Activated T-helper 1 cell treated with Interleukin-2 at 50 U/mL for 16 hours (primary cell): Measurements from ENCODE around the gene TMTC3.
A peak's percentile ranks its signal among the peaks of the same experiment; 100 is the strongest.
"Not testable (repeated sequence)": the region's sequence is repeated elsewhere in the genome, so short reads cannot be mapped to it uniquely, and the experiment has no call there.

Experiments
- DNase-seq: peaks from one replicate; pipeline ENCODE4 v3.0.0-alpha.2; 2020; ENCODE audit warnings: low read depth

The TMTC3 gene

GRCh38 chr12:88141774-88142609 is at the start of gene TMTC3, which contains the start of gene CEP290:
Gene TMTC3, plus strand, starts transcription at chr12:88142307. Its CDS starts 6,009 bp downstream, at chr12:88148316.
Gene CEP290, minus strand, starts transcription at chr12:88142088. Its CDS starts 781 bp downstream, at chr12:88141307.
- DNase-seq = peak; percentile 82

- no peak for DNase-seq
These were observed 49.3 kb upstream of the TMTC3 start for GRCh38 chr12:88092771-88093170.

GRCh38 chr12:88093573-88093972 is 48.5 kb upstream of the TMTC3 start:
- no peak for DNase-seq

GRCh38 chr12:88108021-88108420 is 34.1 kb upstream of the TMTC3 start:
- no peak for DNase-seq

- DNase-seq = no peak
These were observed 30.9 kb upstream of the TMTC3 start for GRCh38 chr12:88111074-88111652.

- DNase-seq = no peak
These were observed 28.2 kb upstream of the TMTC3 start for GRCh38 chr12:88113871-88114270.

- no peak for DNase-seq
These were observed 19.4 kb upstream of the TMTC3 start for GRCh38 chr12:88122666-88123065.

- DNase-seq = no peak
These were observed 15.0 kb upstream of the TMTC3 start for GRCh38 chr12:88127099-88127498.

- no peak for DNase-seq
These were observed 14.3 kb upstream of the TMTC3 start for GRCh38 chr12:88127855-88128254.

GRCh38 chr12:88132392-88132791 is 9.7 kb upstream of the TMTC3 start:
- no peak for DNase-seq

- DNase-seq = not testable (repeated sequence)
These were observed 8.9 kb upstream of the TMTC3 start for GRCh38 chr12:88133181-88133580.

GRCh38 chr12:88139711-88140110 is 2.4 kb upstream of the TMTC3 start:
- DNase-seq = not testable (repeated sequence)

GRCh38 chr12:88141425-88141773 is 708 bp upstream of the TMTC3 start:
- no peak for DNase-seq

GRCh38 chr12:88142610-88142991 is 494 bp downstream of the TMTC3 start:
- no peak for DNase-seq

- no peak for DNase-seq
These were observed 1.9 kb downstream of the TMTC3 start for GRCh38 chr12:88144037-88144436.

- no peak for DNase-seq
These were observed 2.7 kb downstream of the TMTC3 start for GRCh38 chr12:88144546-88145468.

GRCh38 chr12:88145567-88146505 is 3.7 kb downstream of the TMTC3 start:
- DNase-seq = no peak

GRCh38 chr12:88150063-88150462 is 8.0 kb downstream of the TMTC3 start:
- no peak for DNase-seq

GRCh38 chr12:88153959-88154358 is 11.9 kb downstream of the TMTC3 start:
- no peak for DNase-seq

- no peak for DNase-seq
These were observed 14.1 kb downstream of the TMTC3 start for GRCh38 chr12:88156075-88156654.

- DNase-seq = no peak
These were observed 21.3 kb downstream of the TMTC3 start for GRCh38 chr12:88163371-88163770.
